GM18517 (cell line): ENCODE measurements around the gene USB1.
"Not testable (repeated sequence)": the region's sequence is repeated elsewhere in the genome, so short reads cannot be mapped to it uniquely, and the experiment has no call there.

Experiments
- ATAC-seq: cut with Tn5 transposase; IDR thresholded peaks from one replicate; pipeline ENCODE4 v1.9.1; 2021; ENCODE audit warnings: mild to moderate bottlenecking, moderate library complexity; ENCODE audit not compliant: unreplicated experiment

The USB1 gene

DNA sequence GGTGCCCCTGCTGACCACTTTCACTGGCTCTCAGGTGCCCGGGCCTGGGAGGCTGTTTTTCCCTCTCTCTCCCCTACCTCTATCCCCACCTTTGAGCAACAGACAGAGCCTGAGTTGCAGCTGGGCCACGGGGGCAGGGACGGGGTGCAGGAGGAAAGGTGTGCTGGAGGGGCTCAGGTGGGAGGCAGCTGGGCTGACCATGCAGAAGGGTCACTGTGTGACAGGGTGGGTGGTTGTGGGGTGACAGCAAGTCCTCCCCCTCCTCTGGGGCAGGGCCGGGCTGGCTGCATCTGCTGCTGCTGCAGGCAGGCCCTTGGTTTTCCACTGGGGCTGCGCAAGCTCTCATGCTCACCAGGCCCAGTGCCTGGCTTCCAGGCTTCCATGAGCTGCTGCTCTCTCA is 7.3 kb upstream of the USB1 start:
- no peak for ATAC-seq

DNA sequence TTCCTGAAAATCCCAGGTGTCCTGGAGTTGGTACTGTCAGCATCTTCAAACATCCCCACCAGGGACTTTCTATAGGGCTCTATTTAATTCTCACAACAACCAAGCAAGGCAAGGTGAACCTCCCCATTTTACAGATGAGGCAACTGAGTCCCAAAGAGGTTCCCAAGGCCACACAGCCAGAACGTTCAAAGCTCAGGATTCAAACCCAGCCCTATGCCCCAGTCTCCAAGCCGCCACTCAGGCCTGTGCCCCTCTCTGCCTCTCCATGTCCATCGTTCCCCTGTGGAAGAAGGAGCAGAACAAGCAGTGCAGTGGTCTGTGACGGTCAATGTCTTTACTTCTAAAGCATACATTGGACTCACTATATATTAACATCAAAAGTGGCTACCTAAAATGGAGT is 6.8 kb upstream of the USB1 start:
- ATAC-seq: no peak

DNA sequence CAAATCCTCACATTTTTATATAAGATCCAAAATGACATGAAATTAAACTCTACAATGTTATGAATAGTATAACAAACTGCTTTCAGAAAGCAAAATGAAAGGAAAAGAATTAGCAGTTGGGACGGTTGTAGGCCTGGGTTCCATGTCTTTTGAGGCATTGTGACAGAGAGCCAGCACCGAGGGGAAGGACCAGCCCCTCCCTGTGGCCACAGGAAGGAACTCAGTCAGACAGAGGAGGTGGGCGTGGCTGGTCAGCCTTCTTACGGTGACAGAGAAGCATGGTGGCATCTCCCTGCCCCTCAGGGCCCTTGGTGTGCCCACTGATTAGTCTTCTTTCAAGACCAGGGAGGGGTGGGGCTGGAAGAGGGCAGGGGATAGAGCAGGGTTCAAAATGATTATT is 6.4 kb upstream of the USB1 start:
- ATAC-seq: no peak

DNA sequence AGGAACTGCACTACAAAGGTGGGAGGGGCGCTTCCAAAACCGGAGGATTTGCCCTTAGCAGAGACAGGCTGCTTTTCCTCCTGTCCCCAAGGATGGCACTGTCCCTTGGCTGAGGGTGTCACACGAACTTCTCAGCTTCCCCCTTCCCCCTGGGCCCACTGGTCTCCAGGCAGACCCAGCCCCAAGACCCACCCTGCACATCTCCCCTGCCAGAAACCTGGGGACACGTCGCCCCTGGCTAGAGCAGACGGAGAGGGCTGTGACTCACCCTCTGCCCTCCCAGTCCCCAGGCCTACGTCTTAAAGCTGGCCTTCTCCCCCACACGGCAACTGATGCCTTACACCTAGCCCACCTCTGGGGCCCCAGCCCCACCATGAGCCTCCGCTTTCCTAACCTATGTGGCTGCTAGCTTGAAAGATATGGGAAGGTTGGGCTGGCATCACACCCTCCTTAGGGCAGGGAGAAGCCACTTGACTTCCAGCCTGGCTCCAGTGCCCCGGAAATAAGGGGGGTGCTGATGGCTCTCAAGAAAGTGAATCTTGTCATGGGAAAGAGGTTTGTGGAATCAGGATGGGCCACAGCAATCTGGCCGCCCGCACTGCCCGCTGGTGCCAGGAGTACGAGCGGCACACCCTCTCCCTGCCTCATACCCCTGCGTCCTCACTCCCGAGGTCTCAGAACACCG is 5.3 kb upstream of the USB1 start:
- ATAC-seq: no peak

DNA sequence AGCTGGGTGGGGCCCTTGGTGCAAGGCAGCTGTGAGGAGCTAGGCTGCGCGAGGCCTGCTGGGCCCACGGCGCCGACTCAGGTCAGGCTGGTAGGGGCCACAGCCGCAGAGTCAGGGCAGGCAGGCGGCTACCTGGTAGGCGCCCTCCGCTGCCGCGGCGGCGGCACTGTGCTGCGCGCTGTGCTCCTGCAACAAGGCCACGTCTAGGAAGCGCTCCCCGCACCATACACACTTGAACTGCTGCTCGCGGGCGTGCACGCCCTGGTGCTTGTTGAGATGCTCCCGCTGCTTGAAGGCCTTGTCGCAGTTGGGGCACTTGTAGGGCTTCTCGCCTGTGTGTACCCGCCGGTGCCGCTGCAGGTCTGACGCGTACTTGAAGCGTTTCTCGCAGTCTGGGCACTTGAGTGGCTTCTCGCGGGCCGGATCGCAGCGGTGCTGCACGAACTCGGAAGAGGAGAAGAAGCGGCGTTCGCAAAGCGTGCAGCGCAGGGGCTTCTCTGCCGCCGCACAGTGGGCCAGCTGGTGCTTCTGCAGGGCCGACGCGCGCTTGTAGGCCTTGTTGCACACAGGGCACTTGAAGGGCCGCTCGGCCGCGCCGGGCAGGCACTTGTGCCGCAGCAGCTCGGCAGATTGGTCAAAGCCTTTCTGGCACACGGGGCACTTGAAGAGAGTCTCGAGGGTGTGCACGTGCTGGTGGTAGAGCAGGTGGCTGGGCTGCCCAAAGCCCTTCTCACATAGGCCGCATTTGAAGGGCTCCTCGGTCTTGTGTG is 4.6 kb upstream of the USB1 start:
- no peak for ATAC-seq

DNA sequence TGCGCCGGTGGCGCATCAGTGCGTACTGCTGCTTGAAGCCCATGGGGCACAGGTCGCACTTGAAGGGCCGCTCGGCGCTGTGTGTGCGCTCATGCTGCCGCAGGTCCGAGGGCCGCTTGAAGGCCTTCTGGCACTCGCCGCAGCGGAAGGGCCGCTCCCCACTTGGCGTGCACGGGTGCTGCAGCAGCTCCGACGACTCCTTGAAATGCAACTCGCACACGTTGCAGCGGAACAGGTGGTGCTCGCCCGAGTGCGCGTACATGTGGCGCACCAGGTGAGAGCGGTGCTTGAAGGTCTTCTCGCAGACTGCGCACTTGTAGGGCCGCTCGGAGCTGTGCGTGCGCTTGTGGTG is 4.1 kb upstream of the USB1 start:
- ATAC-seq: no peak

DNA sequence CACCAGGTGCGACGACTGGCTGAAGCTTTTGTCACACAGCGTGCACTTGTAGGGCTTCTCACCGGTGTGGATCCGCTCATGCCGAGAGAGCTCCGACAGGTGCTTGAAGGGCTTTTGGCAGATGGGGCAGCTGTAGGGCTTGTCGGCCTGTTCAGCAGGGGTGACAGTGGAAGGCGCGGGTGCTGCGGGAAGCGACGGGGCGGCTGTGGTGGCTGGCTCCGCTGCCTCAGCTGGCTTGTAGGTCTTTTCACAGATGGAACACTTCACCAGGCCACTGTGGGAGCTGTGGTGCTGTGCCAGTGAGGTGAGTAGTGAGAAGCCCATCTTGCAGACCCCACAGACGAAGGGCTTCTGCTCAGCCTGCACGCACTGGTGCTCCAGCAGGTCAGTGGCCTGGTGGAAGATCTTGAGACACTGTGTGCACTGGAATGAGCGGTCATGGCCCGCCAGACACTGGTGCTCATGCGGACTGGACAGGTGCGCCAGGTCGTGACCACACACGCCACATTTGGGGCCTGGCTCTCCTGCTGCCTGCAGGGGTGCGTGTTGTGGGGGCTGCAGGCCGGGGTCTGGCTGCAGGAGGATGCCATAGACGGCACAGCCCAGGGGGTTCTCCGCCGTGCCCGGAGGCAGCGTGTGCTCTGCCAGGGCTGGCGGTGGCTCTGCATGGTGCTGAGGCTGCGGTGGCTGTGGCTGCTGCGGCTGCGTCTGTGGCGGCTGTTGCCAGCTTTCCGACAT is 3.5 kb upstream of the USB1 start:
- ATAC-seq: no peak

DNA sequence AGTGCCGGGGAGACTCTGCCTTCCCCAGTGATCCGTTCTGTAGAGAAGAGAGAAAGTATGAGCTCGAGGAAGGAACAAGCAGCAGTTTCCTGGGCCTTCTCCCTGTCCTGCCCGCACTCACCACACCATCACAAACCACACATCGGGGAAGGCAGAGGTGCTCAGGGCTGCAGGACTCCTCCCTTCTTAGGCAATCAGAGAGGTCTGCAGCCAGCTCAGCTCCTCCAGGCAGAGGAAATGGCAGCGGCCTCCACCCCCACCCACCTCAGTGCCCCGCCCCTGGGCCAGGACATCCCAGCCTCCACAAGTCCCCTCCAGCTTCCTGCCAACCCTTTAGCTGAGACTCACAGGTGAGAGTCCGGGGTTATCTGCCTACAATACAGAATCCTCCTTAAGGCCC is 2.7 kb upstream of the USB1 start:
- ATAC-seq: no peak

DNA sequence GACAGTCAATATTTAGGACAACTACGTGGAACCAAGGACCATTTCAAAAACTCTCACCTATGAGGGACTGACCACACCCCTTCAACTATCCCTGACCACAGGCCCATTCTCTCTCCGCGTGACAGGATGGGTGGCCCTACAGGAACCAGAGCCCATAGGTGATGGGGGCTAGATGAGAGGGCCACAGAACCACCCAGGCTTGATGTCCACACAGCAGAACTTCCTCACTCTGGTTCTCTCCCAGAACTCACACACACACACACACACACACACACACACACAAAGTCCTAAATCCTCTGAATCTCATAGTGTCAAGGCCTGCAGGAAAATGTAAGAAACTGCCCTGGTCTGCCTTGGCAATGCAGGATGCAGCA is 2.2 kb upstream of the USB1 start:
- ATAC-seq: no peak

DNA sequence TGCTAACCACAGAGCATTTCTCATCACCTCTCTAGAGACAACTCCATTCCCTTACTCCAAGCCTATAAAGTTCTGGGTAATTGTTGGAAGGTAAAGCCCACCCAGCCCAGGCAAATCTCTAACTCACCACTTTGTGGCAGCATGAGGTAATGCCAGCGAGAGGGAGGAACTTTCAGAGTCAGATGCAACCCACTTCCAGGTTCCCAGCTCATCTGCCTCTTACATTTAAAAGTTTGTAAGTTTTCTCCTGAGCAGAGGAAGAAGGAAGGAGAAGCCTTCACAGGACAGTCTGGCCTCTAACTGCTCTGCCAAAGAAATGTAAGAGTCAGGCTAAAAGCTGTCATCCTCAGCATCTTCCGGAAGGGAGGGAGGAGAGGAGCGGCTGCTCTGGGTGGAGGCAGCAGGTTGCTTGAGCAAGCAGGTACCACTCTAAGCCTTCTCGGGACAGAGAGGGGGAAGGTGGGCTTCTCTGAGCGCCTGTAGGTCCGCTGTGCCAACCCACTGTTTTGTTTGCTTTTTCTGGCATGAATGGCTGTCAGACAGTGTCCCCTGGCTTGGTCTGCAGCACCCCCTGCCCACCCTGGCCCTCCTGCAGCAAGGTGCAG is 1.7 kb upstream of the USB1 start:
- ATAC-seq: no peak

DNA sequence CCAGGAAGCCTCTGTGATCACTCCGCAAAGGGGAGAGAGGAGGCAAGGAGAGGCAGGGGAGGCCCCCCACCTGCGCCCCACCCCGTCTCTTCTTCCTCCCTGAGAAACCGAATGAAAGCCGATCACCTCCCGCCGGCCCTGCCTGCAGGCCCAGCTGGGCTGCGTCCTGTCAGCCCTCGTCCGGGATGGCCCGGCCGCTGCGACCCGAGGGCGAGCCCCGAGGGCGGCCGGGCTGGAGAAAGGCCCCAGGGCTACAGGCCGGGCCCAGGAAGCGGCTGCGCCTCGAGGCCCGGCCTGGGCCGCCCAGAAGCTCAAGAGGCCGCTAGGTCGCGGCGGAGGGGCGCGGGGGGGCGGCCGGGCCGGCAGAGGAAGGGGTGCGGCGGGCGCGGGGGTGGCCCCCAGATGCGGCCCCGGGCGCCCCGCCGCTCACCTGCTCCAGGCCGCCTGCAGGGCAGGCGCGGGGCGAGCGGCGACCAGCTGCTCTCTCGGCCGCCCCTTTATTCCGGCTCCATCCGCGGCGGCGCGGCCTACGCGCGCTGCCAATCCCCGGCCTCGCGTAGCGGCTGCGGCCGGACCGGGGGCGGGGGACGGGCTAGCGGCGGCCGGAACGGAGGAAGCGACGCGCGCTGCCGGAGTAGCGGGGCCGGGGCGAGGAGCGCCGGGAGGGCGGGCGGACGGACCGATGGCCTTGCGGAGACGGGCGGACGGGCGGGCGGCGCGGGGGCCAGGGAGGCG is 1.1 kb upstream of the USB1 start, which contains the start of gene ZNF319:
ZNF319 (minus strand) TSS at position 702 of the 735 bp plus-strand sequence. CDS start 2,407 bp downstream, outside the sequence.
- peak; percentile 10 for ATAC-seq

DNA sequence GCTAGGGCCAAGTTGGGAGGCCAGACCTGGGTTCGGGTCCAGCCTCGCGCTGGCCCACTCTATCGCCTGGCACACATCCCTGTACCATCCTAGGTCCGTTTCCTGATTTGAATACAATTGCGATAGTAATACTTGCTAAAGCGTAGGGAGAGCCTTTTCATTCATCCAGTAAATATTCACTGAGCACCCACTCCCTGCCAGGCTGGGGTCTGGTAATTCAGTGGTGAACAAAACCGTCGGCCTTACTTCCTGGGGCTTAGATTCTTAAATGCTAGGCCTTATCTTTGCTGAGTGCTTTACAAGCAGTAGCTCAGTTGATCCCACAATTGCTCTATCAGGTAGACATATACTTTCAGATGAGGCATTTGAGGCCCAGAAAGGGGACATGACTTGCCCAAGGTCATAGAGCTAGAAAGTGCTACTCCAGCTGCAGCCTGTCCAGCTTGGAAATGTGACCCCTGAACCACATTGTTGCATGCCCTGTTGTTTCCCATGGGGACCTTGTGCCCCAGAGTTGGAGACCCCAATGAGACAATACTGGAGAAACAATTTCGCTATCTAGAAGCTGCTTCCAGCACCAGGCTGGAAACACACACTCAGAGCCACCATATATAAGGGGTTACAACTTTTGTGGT is 691 bp downstream of the USB1 start:
- ATAC-seq: no peak

DNA sequence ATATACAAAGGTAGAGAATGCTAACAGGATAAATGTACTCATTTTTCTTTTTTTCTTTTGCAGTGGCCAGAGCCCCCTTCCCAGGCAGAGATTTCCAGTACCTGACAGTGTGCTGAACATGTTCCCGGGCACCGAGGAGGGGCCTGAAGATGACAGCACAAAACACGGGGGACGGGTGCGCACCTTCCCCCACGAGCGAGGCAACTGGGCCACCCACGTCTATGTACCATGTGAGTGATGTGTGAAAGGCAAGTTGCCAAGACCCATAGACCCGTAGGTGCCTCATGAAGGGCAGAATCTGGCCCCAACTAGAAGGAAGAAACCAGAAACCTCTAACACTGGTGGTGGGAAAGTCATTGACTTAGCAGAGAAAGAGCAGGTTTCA is 1.2 kb downstream of the USB1 start:
- no peak for ATAC-seq

DNA sequence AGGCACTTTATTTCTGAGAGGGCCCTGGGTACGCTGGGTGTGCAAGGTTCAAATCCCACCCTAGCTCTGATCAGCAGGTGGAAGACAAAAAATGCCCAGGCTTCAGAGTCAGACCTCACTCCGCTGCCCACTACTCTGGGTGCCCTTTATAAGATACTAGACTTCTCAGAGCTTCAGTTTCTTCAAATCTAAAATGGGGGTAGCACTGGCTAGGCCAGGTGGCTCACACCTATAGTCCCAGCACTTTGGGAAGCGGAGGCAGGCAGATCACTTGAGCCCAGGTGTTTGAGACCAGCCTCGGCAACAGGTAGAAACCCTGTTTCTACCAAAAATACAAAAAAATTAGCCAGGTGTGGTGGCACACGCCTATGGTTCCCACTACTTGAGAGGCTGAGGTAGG is 1.7 kb downstream of the USB1 start:
- no peak for ATAC-seq

DNA sequence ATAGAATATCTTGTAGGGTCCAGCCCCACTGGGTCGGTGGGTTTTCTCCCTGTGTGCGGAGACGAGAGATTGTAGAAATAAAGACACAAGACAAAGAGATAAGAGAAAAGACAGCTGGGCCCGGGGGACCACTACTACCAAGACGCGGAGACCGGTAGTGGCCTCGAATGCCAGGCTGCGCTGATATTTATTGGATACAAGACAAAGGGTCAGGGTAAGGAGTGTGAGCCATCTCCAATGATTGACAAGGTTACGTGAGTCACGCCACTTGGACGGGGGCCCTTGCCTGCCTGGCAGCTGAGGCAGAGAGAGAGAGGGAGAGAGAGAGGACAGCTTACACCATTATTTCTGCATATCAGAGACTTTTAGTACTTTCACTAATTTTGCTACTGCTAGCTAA is 3.5 kb downstream of the USB1 start:
- not testable (repeated sequence) for ATAC-seq

DNA sequence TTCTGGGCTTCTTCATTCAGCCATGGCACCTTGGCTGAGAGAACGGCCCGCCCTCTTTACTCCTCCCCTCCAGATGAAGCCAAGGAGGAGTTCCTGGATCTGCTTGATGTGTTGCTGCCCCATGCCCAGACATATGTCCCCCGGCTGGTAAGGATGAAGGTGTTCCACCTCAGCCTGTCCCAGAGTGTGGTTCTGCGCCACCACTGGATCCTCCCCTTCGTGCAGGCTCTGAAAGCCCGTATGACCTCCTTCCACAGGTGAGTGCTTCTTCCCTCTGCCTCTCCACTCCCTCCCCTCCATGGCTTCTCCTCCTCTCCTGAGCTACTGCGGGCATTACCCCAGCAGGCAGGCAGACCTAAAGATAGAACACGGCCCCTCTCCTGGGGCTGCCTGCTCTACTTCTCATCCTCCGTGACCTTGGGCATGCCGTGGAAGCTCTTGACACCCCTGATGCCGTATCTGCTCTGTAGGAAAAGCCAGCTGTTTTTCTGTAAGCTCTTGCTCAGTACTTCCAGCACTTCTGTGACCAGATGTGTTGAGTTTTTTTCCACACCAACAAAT is 8.7 kb downstream of the USB1 start:
- ATAC-seq: no peak

DNA sequence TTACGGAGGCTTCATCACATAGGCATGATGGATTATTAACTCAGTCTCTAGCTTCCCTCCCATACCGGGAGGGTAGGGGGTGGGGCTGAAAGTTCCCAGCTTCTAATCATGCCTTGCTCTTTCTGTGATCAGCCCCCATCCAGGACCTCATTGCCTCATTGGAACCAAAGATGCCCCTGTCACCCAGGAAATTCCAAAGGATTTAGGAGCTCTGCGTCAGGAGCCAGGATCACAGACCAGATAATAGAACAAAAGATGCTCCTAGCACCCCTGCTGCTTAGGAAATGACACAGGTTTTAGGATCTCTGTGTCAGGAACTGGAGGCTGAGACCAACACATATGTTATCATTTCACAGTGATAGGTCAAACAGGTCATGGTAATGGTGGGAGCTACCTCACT is 9.7 kb downstream of the USB1 start:
- no peak for ATAC-seq

DNA sequence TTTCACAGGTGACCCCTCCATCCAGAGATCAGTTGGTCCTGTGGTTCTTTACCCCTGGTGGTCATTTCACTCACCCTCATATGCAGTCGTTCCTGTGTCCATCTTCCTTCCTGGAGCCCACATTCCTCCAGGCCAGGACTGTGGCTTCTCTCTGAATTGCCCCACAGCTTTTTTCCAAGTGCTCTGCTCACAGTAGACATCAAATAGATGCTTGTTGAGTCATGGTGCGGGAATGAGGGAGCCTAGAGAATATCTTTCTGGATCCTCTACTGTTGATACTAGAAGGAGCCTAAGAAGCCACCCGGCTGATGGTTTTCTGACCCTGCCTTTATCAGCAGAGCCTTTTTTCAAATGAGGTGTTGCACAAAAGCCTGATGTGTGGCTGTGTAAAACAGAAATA is 10.4 kb downstream of the USB1 start:
- ATAC-seq: no peak

DNA sequence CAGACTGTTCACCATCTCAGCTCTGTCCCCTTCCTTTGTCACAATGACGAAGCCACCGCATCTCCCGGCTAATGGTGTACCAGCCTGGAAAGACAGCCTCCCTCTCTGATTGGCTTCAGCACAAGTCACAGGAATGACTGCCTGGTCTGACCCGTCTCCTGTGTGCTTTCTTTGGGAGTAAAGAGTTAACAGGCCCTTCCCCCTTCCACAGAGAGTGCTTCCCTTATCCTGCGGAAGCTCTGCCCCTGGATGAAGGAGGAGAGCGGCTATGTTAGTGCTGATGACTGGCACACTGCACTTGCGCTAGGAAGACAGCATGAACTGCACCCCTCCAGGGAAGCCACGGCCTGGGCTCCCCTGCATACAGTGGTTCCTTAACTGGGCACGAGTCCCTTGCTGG is 11.3 kb downstream of the USB1 start:
- ATAC-seq: no peak
